GM21786 (cell line): ENCODE data around the gene FBLN1.
"Not testable (repeated sequence)": the region's sequence is repeated elsewhere in the genome, so short reads cannot be mapped to it uniquely, and the experiment has no call there.

Source experiments
- ATAC-seq: cut with Tn5 transposase; IDR thresholded peaks from one replicate; pipeline ENCODE4 v1.9.1; 2021; ENCODE audit not compliant: unreplicated experiment

Gene FBLN1

DNA sequence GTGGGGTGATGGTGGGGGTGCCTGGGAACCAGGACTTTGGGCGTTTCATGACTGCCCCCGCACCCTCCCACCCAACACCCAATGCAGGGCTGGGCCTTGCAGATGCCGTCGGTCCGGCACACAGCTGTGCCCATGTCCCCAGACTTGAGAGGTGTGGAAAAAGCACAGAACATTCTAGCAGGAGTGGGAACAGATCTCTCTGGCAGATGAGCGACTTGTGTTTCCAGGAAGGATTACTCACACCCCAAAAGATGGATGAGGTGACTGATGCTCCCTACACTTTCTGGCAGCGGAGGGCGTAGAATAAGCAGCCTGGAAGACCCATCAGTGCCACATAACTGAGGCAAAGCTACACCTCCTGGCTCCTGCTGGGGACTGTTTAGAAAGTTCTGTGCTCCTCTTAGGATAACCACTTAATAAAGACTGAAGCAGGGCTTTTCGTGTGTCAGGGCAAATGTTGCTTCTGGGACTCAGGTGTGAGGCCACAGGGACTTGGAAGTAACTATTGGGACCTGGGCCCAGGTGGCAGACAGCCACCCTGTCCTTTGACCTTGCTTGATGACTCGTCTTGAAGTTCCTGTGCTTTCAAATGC is 24.2 kb downstream of the FBLN1 start:
- ATAC-seq: no peak

GRCh38 chr22:45527456-45527855 is 24.8 kb downstream of the FBLN1 start:
- ATAC-seq: no peak

DNA sequence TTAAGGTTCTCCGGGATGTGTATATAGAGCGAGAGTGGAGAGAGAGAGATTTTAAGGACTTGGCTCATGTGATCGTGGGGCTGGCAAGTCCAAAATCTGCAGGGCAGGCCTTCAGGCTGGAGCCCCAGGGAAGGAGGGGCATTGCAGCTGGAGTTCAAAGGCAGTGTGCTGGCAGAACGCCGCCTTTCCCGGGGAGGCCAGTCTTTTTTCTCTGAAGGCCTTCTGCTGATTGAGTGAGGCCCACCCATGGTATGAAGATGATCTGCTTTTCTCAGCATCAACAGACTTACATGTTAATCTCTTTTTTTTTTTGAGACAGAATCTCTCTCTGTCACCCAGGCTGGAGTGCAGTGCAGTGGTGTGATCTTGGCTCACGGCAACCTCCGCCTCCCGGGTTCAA is 25.4 kb downstream of the FBLN1 start:
- ATAC-seq: no peak

DNA sequence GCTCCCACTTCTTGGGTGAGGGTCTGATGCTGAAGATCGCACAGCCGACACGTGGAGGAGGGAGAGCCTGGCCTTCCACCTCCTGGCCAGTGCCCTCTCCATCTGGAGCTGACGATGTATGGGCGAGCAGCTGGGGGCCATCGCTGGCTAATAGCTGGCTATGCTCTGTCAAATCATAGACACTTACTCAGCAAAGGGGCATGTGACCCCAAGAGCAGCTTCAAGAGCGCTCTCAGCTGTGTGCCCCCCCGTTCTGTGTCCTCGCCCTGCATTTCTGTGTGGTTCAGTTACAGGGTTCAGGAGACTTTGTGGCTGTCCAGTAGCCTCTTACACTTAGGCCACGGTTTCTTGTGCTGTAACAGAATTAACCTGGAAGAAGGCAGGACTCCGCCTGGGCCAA is 26.4 kb downstream of the FBLN1 start:
- ATAC-seq: no peak

DNA sequence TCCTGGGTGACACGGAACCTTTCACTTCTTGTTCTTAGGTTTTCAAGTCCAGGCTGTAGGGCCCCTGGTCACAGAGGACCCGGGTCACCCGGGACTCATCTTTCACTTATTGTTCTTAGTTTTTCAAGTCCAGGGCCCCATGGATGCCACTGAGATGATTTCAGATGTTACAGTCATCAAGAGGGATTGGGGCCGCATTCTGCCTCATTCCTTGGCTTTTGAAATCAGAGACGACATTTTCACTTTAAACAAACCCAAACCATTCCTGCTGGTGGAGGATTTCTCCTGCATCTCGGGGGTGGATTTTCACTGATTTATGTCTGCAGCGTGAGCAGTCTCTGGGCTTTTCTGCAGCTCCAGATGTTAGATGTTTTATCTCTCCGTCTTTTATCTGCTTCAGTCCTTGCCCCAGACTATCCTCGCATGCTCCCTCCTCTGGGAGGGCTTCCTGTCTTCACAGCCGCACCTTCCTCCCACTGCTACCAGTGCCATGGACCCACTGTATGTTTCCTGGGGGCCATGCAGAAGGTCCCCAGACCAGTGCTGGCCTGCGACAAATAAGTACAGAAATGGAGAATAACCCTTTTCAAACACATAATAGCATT is 27.4 kb downstream of the FBLN1 start:
- ATAC-seq: no peak

- no peak for ATAC-seq
These were observed 29.0 kb downstream of the FBLN1 start for GRCh38 chr22:45531441-45532234.

DNA sequence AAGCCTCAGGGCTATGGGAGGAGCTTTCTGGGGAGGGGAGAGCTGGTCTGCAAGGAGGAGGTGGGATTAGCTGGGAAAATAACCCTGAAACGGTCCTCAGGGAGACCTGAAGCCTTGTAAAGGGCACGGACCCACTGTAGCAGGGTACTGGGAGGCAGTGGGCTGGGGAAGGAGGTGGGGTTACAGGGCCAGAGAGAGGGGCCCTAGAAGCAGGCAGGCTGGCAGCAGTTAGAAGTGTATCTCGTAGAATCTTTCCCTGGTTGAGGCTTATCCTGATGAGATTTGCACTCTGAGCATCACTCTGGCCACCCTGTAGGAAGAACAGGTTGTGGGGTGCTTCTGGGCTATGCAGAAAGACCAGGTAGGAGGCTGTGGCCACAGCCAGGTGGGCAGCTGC is 29.6 kb downstream of the FBLN1 start:
- no peak for ATAC-seq

GRCh38 chr22:45533703-45534102 is 31.0 kb downstream of the FBLN1 start:
- no peak for ATAC-seq

- ATAC-seq: no peak
These were observed 31.9 kb downstream of the FBLN1 start for GRCh38 chr22:45534339-45535192.

DNA sequence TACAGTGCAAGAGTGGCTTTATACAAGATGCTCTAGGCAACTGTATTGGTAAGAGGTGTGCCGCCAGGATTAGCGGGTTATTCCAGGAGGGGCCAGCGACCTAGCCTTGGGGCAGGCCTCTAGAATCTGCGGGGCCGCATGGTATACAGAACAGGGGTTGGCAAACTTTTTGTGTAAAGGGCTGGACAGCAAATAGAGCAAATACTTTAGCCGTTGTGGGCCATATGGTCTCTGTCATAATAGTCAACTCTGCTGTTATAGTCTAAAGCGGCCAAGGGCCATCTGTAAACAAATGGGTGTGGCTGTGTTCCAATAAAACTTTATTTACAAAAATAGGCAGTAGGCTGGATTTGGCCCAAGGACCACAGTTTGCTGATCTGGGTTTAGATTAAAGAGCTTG is 32.6 kb downstream of the FBLN1 start:
- no peak for ATAC-seq

GRCh38 chr22:45535835-45536234 is 33.2 kb downstream of the FBLN1 start:
- not testable (repeated sequence) for ATAC-seq

DNA sequence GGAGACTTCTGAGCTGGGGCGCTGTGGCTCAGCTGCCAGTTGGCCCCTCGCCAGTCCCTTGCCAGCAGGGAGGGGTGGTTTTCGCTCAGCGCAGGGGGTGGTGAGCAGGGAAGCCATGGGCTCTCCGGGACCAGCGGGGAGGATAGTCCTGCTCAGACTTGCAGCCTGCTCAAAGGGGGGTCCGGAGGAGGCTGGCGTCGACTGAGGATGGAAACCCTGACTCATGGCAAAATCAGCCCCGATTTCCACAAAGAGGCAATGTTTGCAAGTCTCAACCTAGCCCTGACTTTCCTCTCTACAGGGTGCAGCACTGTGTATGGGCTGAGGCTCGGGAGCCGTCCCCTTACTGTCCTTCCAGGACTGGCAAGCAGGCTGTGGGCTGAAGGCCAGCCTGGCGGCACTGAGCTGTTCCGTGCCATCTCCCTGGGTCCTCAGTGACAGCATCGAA is 35.1 kb downstream of the FBLN1 start:
- ATAC-seq: no peak

DNA sequence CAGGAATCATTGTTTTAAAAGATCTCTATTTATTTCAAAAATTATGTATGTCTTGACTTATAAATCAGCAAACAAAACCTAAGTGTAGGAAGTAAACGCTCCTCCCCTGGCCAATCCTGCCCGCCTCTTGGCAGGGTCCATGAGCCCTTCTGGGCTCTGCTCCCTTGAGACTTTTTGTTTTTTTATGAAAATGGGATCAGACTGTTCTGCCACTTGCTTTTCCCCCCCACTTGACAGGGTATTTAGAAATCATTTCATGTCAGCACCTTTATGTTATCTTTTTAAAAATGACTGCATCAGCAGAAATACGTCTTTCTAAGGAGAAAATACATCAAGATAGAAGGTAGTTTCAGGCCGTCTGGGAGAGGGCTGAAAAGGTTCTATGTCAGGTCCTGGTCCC is 35.6 kb downstream of the FBLN1 start:
- ATAC-seq: no peak

DNA sequence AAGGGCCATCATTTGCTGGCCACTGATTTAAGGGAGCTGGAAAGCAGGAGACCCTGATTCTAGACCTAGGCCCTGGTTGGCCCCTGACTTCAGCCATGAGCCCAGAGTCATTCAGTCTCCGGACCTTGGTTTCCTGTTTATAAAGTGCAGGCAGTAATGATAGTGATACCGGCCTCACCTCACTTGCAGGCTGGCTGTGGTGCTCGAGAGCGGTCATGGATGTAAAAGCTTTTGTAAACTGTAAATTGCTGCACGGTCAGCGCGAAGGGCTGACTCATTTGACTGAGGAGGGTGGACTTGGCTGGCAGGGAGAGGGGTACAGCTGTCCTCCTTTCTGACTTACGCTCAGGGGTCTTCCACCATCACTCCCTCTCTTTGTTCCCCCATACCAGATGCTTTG is 37.4 kb downstream of the FBLN1 start:
- ATAC-seq: no peak

GRCh38 chr22:45541382-45541979 is 38.8 kb downstream of the FBLN1 start:
- ATAC-seq: no peak

- no peak for ATAC-seq
These were observed 39.4 kb downstream of the FBLN1 start for GRCh38 chr22:45542001-45542520.

DNA sequence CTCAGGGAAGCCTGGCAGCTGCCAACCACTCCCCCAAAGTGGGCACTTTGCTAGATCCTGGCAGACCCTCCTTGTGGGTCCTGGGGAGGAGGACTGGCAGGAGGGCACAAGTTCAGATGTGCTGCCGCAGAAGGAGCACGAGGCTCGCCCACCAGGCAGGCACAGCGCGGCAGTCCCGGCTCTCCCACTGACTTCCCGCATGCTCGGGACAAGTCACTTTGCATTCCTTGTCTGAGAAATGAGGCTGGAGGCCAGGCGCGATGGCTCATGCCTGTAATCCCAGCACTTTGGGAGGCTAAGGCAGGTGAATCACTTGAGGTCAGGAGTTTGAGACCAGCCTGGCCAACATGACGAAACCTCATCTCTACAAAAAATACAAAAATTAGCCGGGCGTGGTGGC is 40.1 kb downstream of the FBLN1 start:
- not testable (repeated sequence) for ATAC-seq

- no peak for ATAC-seq
These were observed 40.6 kb downstream of the FBLN1 start for GRCh38 chr22:45543243-45543642.

DNA sequence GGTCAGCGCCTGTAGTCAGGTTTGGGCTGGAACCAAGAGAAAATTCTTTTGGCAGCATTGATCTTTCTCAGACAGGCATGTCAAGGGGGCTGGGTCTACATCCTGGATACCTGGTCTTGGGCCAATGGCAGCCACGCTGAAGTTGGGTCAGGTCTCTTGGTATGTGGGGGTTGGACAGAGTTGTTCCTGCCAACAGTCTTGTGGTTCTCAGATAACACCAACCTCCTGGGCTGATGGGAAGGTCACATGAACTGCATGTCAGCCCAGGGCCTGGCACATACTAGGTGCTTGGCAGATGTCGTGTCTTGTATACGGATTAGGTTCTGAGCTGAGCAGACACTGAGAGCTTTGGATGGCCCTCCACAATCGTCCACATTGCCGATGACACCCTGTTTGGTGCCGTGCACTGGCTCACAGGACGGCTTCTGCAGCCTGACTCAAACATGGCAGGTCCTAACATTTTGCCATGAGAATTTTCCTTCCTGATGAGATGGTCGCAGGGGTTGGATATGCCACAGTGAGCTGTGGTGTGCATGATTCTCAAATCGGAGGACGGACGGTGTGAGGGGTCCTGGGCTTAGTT is 42.0 kb downstream of the FBLN1 start:
- ATAC-seq: no peak

DNA sequence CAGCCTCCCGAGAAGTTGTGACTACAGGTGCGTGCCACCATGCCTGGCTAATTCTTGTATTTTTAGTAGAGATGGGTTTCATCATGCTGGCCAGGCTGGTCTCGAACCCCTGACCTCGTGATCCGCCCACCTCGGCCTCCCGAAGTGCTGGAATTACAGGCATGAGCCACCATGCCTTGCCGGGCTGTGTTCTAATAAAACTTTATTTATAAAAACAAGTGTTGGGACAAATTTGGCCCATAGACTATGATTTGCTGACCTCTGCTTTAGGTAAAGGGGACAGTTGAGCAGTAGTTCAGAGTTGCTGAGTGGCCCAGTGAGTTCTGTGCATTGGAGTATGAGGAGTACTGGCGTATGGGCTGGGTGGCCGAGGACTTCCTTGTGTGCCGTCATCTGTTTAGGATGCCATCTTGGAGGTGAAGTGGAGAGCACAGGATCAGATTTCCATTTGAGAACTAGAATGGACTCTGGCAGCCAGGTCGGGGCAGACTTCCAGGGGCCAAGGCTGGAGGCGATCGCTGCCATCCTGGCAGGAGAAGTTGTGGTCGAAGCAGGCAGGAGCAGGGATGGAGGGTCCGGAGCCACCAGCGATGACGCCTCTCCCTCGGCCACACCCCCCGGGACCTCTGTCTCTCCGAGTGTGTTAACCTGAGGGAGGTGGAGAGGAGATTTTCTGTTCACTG is 43.8 kb downstream of the FBLN1 start:
- ATAC-seq: no peak
